BE2C (cell line): ENCODE results near the gene VPS8.

ENCODE experiments used
- DNase-seq: peaks from one replicate; pipeline ENCODE4 v3.0.0-alpha.2; 2020
- H3K27me3 ChIP-seq: fragments of 250-450 bp; sonication (Bioruptor Pico); 2 replicates; pipeline ENCODE4 v1.5.1; 2020; ENCODE audit warnings: mild to moderate bottlenecking
- H3K36me3 ChIP-seq: fragments of 250-450 bp; sonication (Bioruptor Pico); 2 replicates; pipeline ENCODE4 v1.5.1; 2020; ENCODE audit warnings: mild to moderate bottlenecking
- H3K4me1 ChIP-seq: fragments of 250-450 bp; sonication (Bioruptor Pico); 2 replicates; pipeline ENCODE4 v1.5.1; 2020
- H3K4me3 ChIP-seq: 2 replicates; pipeline ENCODE4 v1.5.1; 2011; ENCODE audit warnings: low read depth, low read length
- H3K9me3 ChIP-seq: fragments of 250-450 bp; sonication (Bioruptor Pico); 2 replicates; pipeline ENCODE4 v1.5.1; 2020
- CTCF ChIP-seq: IDR thresholded peaks from 2 replicates; pipeline ENCODE4 v1.5.1; 2012; ENCODE audit warnings: mild to moderate bottlenecking, low read depth, low read length

Gene VPS8

DNA sequence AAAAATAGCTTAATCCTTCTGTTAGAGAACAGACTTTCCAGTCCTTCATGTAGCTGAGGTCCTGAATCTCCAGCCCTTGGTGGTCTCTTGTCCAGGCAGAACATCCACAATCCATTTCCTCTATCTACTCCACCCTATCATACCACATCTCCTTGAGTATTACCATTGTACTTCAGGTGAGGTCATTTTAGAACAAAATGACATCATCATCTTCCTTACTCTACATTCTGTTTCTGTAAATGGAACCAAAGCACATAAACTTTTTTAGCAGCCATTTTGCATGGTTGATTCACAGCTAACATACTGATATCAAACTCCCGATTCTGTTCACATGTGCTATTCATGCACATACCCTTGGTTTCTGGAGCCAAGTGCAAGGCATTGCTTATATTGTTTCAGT lies 228.5 kb downstream of the VPS8 start:
- H3K4me1 ChIP-seq = no peaks in the 10 kb centered on the region
- H3K36me3 ChIP-seq = no peaks in the 10 kb centered on the region
- H3K9me3 ChIP-seq = no peaks in the 10 kb centered on the region
- no peak overlapping the region for H3K4me3 ChIP-seq
- no peaks in the 10 kb centered on the region for H3K27me3 ChIP-seq
- DNase-seq = no peak
- TF ChIP-seq CTCF = no peak

DNA sequence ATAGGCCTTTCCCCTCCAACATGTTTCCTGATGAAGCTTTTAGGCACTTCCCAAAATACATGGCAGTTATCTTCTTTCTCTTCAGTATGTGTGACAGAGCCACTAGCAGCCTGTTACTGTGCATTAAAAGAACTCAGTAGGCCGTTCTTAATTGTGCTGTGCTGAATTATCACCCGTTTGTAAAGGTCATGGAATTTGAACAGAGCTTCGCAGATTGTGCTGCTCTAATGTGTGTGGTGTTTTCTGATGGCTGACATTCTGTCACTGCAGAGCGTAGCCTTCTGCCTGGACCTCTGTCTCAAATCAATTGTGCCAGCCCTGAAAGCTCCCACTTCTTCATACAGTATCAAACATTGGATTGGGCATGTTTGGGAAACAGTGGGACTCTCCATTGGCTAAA lies 229.6 kb downstream of the VPS8 start:
- Histone ChIP-seq H3K36me3 (no peaks in the 10 kb centered on the region), H3K4me3 (no peak overlapping the region), H3K9me3 (no peaks in the 10 kb centered on the region), H3K4me1 (no peaks in the 10 kb centered on the region), H3K27me3 (no peaks in the 10 kb centered on the region)
- no peak for DNase-seq
- no peak for TF ChIP-seq CTCF

DNA sequence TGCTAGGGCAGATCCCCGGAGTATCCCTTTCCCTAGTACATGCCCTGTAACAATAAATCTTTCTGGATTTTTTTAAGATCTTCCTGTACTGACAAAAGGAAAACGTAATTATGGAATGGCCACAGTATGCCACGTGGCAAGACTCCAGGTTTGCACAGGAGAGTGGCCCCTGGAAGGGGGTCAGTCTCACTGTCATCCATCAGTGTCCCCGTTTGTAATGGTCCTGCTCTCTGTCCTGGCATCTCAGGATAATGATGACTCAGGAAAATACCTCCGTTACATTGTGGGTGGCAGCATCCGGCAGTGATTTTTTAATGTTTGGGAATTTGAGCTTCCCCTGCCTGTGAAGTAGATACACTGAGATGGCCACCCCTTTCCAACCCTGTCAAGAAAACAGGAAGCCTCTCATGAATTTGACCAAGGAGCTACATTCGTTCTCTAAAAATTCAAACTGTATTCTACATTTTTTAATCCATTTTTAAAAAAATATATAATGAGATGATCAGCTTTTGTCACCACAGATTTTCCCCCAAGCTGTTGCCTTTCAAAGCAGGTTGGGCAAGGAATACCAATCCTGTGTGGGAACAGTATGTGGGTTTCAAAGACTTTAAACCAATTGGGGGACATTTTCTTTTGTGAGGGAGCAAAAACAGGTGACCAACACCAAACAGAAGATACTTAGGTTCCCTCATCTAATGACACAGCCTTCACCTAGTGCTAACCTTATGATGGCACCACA lies 230.5 kb downstream of the VPS8 start:
- DNase-seq = no peak
- Histone ChIP-seq H3K4me3 (no peak overlapping the region), H3K9me3 (no peaks in the 10 kb centered on the region), H3K4me1 (no peaks in the 10 kb centered on the region), H3K36me3 (no peaks in the 10 kb centered on the region), H3K27me3 (no peaks in the 10 kb centered on the region)
- TF ChIP-seq CTCF = no peak

DNA sequence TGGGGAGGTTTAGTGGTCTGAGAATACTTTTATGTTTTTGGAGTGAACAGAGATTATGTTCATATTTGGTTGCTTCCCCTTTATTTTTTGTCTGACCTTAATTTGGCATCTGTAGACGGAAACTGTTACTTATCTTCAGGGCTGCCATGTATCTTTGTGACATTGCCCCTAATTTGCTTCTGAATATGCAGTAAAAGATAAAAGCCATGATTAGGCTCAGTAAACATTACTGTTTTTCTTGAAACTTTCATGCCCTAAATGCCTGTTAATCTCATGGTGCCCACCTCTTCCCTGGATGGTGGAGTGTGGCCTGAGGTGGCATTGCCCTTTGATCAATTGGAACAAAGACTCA lies 234.2 kb downstream of the VPS8 start:
- no peak for DNase-seq
- Histone ChIP-seq H3K4me3 (no peak overlapping the region), H3K27me3 (no peaks in the 10 kb centered on the region), H3K4me1 (no peaks in the 10 kb centered on the region), H3K9me3 (no peaks in the 10 kb centered on the region), H3K36me3 (peaks cover 3% of the 10 kb centered on the region)
- TF ChIP-seq CTCF = no peak

DNA sequence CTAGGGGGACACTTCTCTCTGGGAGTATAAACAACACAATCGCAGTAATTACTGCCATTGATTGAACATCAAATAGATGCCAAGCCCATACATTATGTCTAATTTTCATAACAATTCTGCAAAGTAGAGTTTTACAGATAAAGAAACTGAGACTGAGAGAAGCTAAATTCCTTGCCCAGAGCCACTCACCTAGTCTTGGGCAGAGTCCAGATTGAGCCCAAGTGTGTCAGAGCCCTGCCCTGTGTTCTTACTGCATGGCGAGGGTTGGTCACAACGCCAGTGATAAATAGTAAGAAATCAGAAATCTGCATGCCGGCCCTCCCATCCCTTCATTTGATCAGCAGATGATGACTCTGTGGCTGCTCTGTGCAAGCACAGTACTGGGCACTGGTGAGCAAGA lies 234.6 kb downstream of the VPS8 start:
- Histone ChIP-seq H3K4me3 (no peak overlapping the region), H3K9me3 (no peaks in the 10 kb centered on the region), H3K4me1 (no peaks in the 10 kb centered on the region), H3K27me3 (no peaks in the 10 kb centered on the region), H3K36me3 (peaks cover 3% of the 10 kb centered on the region)
- no peak for DNase-seq
- no peak for TF ChIP-seq CTCF

- H3K4me1 ChIP-seq = no peaks in the 10 kb centered on the region
- H3K27me3 ChIP-seq = no peaks in the 10 kb centered on the region
- H3K4me3 ChIP-seq = no peak overlapping the region
- DNase-seq = no peak
- 0 out of 2 replicates have a peak, but pooled peaks have one; percentile 7 for TF ChIP-seq CTCF
- no peaks in the 10 kb centered on the region for H3K9me3 ChIP-seq
- H3K36me3 ChIP-seq = peaks cover 7% of the 10 kb centered on the region
These were observed 237.7 kb downstream of the VPS8 start for GRCh38 chr3:185049710-185050109.
